Pons (tissue), 1 donor: Measurements from ENCODE around the gene RARS1.

Experiments
- DNase-seq: peaks from one replicate; pipeline ENCODE4 v3.0.0-alpha.2; 2016; ENCODE audit warnings: low spot score

The RARS1 gene

DNA sequence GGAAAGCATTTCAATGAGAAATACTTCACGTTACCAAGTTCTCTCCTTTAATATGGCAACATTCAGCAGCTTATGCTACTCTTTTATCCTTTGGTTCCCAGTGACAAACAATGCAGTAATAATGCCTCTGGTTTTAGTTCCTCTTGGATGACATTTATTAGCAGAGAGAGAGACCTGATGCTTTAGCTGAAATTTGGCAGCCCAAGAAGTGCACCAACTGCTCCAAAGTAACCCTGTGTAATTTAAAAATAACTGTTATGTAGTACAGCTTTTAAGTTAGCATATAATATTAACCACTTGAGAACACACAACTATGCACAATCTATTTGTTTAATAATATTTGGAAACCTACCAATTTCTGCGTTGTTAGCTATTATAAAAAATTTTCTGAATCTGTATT lies 71.1 kb downstream of the RARS1 start:
- DNase-seq = no peak

DNA sequence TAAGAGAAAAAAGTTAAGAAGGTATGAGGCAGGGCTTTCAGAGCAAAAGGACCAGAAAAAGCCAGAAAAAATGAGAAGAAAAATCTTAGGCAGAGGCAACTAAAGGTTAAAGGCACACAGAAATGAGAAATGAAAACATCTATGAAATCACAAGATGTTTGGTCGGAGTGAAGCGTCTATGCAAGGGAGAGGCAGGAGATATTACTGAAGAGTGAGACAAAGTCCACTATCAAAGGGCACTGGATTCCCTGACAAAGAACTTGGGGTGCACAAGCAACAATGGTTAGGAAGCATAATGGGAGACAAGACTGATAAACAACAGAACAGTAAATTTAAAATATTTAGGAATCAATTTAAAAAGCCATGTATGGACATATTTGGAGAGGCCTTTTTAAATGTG lies 76.0 kb downstream of the RARS1 start:
- no peak for DNase-seq

DNA sequence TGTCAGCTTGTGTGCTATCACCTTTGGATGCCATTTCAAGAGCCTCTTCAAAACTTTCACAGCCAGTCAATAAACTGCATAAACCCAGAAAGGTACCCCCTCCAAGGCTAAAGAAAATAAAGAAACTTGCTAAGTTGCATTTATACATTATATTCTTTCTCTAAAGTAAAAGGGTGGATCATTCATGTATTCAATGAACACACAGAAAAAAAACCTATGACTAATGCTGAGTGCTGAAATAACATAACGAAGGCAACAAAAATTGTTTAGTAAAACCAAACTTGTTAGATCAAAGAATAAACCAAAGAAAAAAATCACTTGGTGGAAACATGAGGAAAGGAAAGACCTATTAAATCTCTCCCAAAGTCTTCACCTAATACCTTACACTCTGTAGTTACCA lies 77.7 kb downstream of the RARS1 start:
- DNase-seq = no peak

DNA sequence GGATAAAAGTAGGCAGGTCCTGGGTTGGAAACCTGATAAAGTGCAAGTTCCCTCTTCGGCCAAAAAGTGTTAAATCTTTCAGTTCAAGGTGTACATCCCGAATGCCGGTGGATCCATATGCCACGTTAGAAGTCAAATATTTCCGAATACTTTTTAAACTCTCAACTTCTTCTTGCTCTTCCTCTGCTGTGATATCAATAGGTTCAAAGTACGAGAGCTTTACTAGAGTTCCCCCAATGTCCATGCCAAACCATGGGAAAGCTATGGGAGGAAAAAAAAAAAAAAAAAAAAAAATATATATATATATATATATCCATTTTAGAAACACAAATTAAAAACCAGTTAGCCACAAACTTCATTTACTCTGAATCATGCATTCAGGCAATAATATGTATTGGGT lies 82.5 kb downstream of the RARS1 start:
- no peak for DNase-seq
